HepG2 (cell line): ENCODE measurements around the gene CERT1. TPM values are rescaled to one million over a fixed set of nuclear protein-coding genes. Genes with fewer than 3 reads are reported as not detected.

Experiments
- CEBPG ChIP-seq: IDR thresholded peaks from 2 replicates; pipeline ENCODE4 v1.6.1; 2016
- FOXA3 ChIP-seq: IDR thresholded peaks from 2 replicates; pipeline ENCODE4 v1.6.1; 2016; ENCODE audit warnings: missing genetic modification reagents, missing compliant biosample characterization
- FOXP1 ChIP-seq, 2 experiments: fragments of 450-650 bp in 1 of 2; IDR thresholded peaks; 2 replicates each; pipeline ENCODE4 v1.6.1; 2017 to 2018; ENCODE audit warnings: antibody characterized with exemption in 1 of 2
- HNF4A ChIP-seq: sonication (generic); formaldehyde crosslinking; IDR thresholded peaks from 2 replicates; pipeline ENCODE4 v1.4.0; 2020; ENCODE audit warnings: missing genetic modification reagents
- HOXA9 ChIP-seq: sonication (generic); formaldehyde crosslinking; IDR thresholded peaks from 2 replicates; pipeline ENCODE4 v1.8.1; 2022; ENCODE audit warnings: missing genetic modification reagents, mild to moderate bottlenecking, moderate library complexity, borderline replicate concordance
- KMT2B ChIP-seq: IDR thresholded peaks from 2 replicates; pipeline ENCODE4 v1.6.1; 2016; ENCODE audit warnings: missing genetic modification reagents, missing compliant biosample characterization
- MEIS2 ChIP-seq: sonication (generic); formaldehyde crosslinking; IDR thresholded peaks from 2 replicates; pipeline ENCODE4 v1.9.0; 2021; ENCODE audit warnings: mild to moderate bottlenecking, missing genetic modification reagents
- NFE2 ChIP-seq: sonication (generic); formaldehyde crosslinking; IDR thresholded peaks from 2 replicates; pipeline ENCODE4 v1.4.0; 2020; ENCODE audit warnings: missing genetic modification reagents
- NFIC ChIP-seq: IDR thresholded peaks from 2 replicates; pipeline ENCODE4 v1.6.1; 2012; ENCODE audit warnings: mild to moderate bottlenecking, low read length, inconsistent platforms
- RBFOX2 ChIP-seq: fragments of 200-400 bp; formaldehyde crosslinking; IDR thresholded peaks from 2 replicates; pipeline ENCODE4 v1.6.1; 2017; ENCODE audit warnings: low read depth, mild to moderate bottlenecking, low read length
- THAP11 ChIP-seq: IDR thresholded peaks from 2 replicates; pipeline ENCODE4 v1.6.1; 2016; ENCODE audit warnings: missing biosample characterization, missing genetic modification reagents
- ZBTB3 ChIP-seq: sonication (generic); formaldehyde crosslinking; IDR thresholded peaks from 2 replicates; pipeline ENCODE4 v1.4.0; 2020; ENCODE audit warnings: low read depth, mild to moderate bottlenecking, moderate library complexity, missing genetic modification reagents, borderline replicate concordance
- ZBTB43 ChIP-seq: sonication (generic); formaldehyde crosslinking; conservative IDR thresholded peaks from 2 replicates; pipeline ENCODE4 v1.4.0; 2020; ENCODE audit warnings: missing genetic modification reagents
- ZNF207 ChIP-seq: fragments of 450-650 bp; IDR thresholded peaks from 2 replicates; pipeline ENCODE4 v1.6.1; 2016; ENCODE audit warnings: antibody characterized with exemption, borderline replicate concordance
- ZNF331 ChIP-seq: sonication (generic); formaldehyde crosslinking; IDR thresholded peaks from 2 replicates; pipeline ENCODE4 v1.4.0; 2020; ENCODE audit warnings: missing genetic modification reagents
- ZNF776 ChIP-seq: sonication (generic); formaldehyde crosslinking; IDR thresholded peaks from 2 replicates; pipeline ENCODE4 v1.4.0; 2020; ENCODE audit warnings: mild to moderate bottlenecking, missing genetic modification reagents
- ZSCAN21 ChIP-seq: sonication (generic); formaldehyde crosslinking; IDR thresholded peaks from 2 replicates; pipeline ENCODE4 v1.8.0; 2022; ENCODE audit warnings: mild to moderate bottlenecking, missing genetic modification reagents, moderate library complexity, borderline replicate concordance
- polyA plus RNA-seq, 8 experiments: library from polyadenylated mRNA; depleted of rRNA in 3 of 8; stranded (reverse) in 7 of 8; unstranded in 1 of 8; fragments of >200 nt; fragmentation: Illumina TruSeq in 4 of 8; extraction: Trizol in 4 of 8; gene quantifications; 2 replicates each; pipeline versions ENCODE4 v1.2.1 to v1.2.3, GENCODE V29; 2011 to 2016; ENCODE audit warnings: low read depth in 4 of 8, missing spikeins in 1 of 8, mixed read lengths in 1 of 8; ENCODE audit not compliant: insufficient read depth in 1 of 8
- total RNA-seq, 5 experiments: library from RNA; depleted of rRNA; stranded (reverse); fragments of >200 nt; fragmentation: Illumina TruSeq; extraction: Trizol; gene quantifications; 2 replicates each; pipeline ENCODE4 v1.2.3, GENCODE V29; 2016; ENCODE audit warnings: low read depth in 1 of 5
- TF ChIP-seq, protein P1 (sequence below), 2 experiments: sonication (generic) in 1 of 2; formaldehyde crosslinking in 1 of 2; IDR thresholded peaks; 2 replicates each; pipeline versions ENCODE4 v1.6.1 to v1.9.0; 2014 to 2022; ENCODE audit warnings: antibody characterized with exemption in 1 of 2, borderline replicate concordance in 1 of 2, inconsistent platforms in 1 of 2, low read depth in 1 of 2, missing genetic modification reagents in 1 of 2
- TF ChIP-seq, protein P2 (sequence below): IDR thresholded peaks from 2 replicates; pipeline ENCODE4 v1.6.1; 2018; ENCODE audit warnings: missing genetic modification reagents
- TF ChIP-seq, protein P3 (sequence below): IDR thresholded peaks from 2 replicates; pipeline ENCODE4 v1.6.1; 2012; ENCODE audit warnings: inconsistent platforms

CERT1 gene
- total and polyA plus RNA-seq, 2 of the 13 experiments (the other 11 are each of a cell fraction or from before 2014, with no cell fraction given), result 8.2 to 12.7 TPM

- no peak for TF ChIP-seq ZSCAN21 (CRISPR knock-in tag)
- TF ChIP-seq KMT2B (CRISPR knock-in tag), result no peak
- no peak for TF ChIP-seq ZBTB43 (CRISPR knock-in tag)
- no peak for TF ChIP-seq RBFOX2
- TF ChIP-seq NFIC, result peak; percentile 90
- TF ChIP-seq, protein P1, sequence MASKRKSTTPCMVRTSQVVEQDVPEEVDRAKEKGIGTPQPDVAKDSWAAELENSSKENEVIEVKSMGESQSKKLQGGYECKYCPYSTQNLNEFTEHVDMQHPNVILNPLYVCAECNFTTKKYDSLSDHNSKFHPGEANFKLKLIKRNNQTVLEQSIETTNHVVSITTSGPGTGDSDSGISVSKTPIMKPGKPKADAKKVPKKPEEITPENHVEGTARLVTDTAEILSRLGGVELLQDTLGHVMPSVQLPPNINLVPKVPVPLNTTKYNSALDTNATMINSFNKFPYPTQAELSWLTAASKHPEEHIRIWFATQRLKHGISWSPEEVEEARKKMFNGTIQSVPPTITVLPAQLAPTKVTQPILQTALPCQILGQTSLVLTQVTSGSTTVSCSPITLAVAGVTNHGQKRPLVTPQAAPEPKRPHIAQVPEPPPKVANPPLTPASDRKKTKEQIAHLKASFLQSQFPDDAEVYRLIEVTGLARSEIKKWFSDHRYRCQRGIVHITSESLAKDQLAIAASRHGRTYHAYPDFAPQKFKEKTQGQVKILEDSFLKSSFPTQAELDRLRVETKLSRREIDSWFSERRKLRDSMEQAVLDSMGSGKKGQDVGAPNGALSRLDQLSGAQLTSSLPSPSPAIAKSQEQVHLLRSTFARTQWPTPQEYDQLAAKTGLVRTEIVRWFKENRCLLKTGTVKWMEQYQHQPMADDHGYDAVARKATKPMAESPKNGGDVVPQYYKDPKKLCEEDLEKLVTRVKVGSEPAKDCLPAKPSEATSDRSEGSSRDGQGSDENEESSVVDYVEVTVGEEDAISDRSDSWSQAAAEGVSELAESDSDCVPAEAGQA (IDR thresholded peaks at IDR 0.05; ENCODE audit: low read depth), result no peak
- TF ChIP-seq, protein P1 (CRISPR knock-in tag; IDR thresholded peaks at IDR 0.05; ENCODE audit: borderline replicate concordance), result no peak
- TF ChIP-seq MEIS2 (CRISPR knock-in tag), result no peak
- 0 out of 2 replicates have a peak, but pooled peaks have one; percentile 11 for TF ChIP-seq HNF4A
- TF ChIP-seq HOXA9, result no peak
- TF ChIP-seq ZNF207, result no peak
- TF ChIP-seq ZNF331 (CRISPR knock-in tag), result no peak
- TF ChIP-seq THAP11 (CRISPR knock-in tag), result peak; percentile 83
- peak; percentile 64; the same call in 1 of the 2 replicates for TF ChIP-seq CEBPG (CRISPR knock-in tag)
- TF ChIP-seq NFE2, result no peak
- no peak for TF ChIP-seq ZBTB3
- no peak for TF ChIP-seq FOXP1 (IDR thresholded peaks at IDR 0.05)
- TF ChIP-seq FOXP1 (CRISPR knock-in tag; IDR thresholded peaks at IDR 0.05), result peak; percentile 63; the same call in 1 of the 2 replicates
- TF ChIP-seq FOXA3 (CRISPR knock-in tag), result peak; percentile 89
- TF ChIP-seq ZNF776, result no peak
- TF ChIP-seq, protein P2, sequence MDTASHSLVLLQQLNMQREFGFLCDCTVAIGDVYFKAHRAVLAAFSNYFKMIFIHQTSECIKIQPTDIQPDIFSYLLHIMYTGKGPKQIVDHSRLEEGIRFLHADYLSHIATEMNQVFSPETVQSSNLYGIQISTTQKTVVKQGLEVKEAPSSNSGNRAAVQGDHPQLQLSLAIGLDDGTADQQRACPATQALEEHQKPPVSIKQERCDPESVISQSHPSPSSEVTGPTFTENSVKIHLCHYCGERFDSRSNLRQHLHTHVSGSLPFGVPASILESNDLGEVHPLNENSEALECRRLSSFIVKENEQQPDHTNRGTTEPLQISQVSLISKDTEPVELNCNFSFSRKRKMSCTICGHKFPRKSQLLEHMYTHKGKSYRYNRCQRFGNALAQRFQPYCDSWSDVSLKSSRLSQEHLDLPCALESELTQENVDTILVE (CRISPR knock-in tag), result peak; percentile 48; the same call in 1 of the 2 replicates
- TF ChIP-seq, protein P3, sequence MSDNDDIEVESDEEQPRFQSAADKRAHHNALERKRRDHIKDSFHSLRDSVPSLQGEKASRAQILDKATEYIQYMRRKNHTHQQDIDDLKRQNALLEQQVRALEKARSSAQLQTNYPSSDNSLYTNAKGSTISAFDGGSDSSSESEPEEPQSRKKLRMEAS, result no peak
These were observed 11.8 kb upstream of the CERT1 start (continued) for GRCh38 chr5:75523275-75523674.
